ENCODE data around the gene LY6G6C.

LY6G6C gene

DNA sequence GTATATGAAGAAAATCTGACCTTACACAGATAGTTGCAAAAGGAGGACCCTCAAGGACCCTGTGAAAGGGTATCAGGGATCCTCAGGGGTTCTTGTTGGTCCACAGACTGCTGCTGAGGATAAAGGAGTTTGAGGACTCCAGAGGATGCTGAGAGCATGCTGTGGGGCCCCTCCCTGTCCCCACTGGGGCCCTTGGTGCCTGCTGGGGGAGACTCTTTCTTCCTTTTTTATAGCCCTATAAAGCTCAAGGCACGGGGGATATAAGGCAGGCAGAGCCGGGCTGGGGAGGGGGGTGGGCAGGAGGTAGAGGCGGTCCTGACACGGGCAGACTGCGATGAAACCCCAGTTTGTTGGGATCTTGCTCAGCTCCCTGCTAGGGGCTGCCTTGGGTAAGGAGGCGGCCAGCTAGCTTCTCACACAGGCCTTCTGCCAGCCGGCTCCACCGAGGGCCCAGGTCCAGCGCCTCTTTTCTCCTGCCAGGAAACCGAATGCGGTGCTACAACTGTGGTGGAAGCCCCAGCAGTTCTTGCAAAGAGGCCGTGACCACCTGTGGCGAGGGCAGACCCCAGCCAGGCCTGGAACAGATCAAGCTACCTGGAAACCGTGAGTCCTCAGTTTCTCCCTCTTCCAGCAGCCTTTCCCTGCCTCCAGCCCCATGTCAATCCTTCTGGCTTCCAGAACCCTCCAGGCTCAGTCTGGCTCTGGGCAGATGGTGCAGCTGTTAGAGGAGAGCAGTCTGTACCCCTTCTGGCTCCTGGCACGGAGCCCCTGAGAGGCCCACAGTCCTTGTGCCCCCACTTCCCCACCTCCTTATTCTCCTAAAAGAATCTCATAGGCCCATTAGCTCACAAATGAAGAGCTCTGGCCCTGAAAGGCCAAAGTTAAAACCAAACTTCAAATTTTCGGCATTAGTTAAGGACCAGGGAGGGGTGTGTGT is 6.3 kb downstream of the LY6G6C start, which contains the start of gene LY6G6D (continued):
- TF ChIP-seq SCRT2 (tag by site-specific recombination; IDR thresholded peaks at IDR 0.05) (peak; percentile 80), ZNF341 (tag by site-specific recombination; IDR thresholded peaks at IDR 0.05; ENCODE audit: low read depth) (peak; percentile 19; the same call in 1 of the 2 replicates), ZNF335 (tag by site-specific recombination; conservative IDR thresholded peaks at IDR 0.05) (peak; percentile 78), IKZF3 (tag by site-specific recombination; IDR thresholded peaks at IDR 0.05) (0 out of 2 replicates have a peak, but pooled peaks have one; percentile 11)
- TF ChIP-seq, protein P1, sequence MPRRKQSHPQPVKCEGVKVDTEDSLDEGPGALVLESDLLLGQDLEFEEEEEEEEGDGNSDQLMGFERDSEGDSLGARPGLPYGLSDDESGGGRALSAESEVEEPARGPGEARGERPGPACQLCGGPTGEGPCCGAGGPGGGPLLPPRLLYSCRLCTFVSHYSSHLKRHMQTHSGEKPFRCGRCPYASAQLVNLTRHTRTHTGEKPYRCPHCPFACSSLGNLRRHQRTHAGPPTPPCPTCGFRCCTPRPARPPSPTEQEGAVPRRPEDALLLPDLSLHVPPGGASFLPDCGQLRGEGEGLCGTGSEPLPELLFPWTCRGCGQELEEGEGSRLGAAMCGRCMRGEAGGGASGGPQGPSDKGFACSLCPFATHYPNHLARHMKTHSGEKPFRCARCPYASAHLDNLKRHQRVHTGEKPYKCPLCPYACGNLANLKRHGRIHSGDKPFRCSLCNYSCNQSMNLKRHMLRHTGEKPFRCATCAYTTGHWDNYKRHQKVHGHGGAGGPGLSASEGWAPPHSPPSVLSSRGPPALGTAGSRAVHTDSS (tag by site-specific recombination; IDR thresholded peaks at IDR 0.05), result no peak
- TF ChIP-seq, protein P2, sequence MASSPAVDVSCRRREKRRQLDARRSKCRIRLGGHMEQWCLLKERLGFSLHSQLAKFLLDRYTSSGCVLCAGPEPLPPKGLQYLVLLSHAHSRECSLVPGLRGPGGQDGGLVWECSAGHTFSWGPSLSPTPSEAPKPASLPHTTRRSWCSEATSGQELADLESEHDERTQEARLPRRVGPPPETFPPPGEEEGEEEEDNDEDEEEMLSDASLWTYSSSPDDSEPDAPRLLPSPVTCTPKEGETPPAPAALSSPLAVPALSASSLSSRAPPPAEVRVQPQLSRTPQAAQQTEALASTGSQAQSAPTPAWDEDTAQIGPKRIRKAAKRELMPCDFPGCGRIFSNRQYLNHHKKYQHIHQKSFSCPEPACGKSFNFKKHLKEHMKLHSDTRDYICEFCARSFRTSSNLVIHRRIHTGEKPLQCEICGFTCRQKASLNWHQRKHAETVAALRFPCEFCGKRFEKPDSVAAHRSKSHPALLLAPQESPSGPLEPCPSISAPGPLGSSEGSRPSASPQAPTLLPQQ (tag by site-specific recombination; IDR thresholded peaks at IDR 0.05), result peak; percentile 40; the same call in 1 of the 2 replicates
- TF ChIP-seq, protein P3, sequence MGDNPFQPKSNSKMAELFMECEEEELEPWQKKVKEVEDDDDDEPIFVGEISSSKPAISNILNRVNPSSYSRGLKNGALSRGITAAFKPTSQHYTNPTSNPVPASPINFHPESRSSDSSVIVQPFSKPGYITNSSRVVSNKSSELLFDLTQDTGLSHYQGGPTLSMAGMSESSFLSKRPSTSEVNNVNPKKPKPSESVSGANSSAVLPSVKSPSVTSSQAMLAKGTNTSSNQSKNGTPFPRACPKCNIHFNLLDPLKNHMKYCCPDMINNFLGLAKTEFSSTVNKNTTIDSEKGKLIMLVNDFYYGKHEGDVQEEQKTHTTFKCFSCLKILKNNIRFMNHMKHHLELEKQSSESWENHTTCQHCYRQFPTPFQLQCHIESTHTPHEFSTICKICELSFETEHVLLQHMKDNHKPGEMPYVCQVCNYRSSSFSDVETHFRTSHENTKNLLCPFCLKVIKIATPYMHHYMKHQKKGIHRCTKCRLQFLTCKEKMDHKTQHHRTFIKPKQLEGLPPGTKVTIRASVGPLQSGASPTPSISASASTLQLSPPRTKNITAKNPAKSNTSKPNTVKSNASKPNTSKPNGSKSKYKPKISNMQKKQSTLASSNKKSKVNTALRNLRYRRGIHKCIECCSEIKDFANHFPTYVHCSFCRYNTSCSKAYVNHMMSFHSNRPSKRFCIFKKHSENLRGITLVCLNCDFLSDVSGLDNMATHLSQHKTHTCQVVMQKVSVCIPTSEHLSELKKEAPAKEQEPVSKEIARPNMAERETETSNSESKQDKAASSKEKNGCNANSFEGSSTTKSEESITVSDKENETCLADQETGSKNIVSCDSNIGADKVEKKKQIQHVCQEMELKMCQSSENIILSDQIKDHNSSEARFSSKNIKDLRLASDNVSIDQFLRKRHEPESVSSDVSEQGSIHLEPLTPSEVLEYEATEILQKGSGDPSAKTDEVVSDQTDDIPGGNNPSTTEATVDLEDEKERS (tag by site-specific recombination; IDR thresholded peaks at IDR 0.05), result no peak

DNA sequence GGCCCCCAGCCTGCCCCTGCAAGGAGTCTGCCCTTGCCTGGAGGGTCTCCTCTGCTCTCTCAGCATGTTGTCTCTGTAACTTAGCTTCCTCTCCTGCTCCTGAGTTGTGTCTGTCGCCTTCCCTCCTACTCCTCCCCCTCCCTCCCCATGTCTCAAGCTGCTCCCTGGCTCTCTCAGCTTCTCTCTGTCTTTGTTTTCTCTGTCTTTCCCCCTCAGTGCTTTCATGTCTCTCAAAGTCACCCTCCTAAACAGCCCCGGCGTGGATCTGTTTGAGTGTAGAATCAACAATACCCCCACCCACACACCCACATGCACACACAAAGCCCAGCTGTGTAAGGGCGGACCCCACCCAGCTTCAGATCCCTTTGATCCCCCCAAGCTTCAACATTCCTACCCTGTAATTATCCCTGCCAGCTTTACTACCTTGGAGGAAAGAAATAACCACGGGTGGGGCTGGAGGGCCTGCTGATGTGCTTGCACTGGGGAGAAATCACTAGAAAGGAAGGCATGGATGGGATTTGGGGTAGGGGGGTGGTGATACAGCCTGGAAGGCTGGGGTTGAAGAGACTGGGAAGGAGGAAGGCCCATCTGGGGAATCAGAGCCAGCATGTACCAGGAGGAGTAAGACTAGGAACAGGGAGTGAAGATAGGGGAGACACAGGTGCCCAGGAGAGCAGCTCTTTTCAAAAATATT is 7.4 kb downstream of the LY6G6C start:
- POLR2A ChIA-PET, result interaction anchor here (0.8 to 2.3 kb wide), 6 partner anchors 11 to 113 kb away, joined by 3 to 10 read pairs (median 4); partner anchors contain the start of genes ABHD16A, HSPA1B and MSH5
- no peaks in the 10 kb centered on the region for H3K9me3 ChIP-seq (ENCODE audit: control insufficient read depth, insufficient read depth, low read depth, low read length)
- H3K36me3 ChIP-seq (ENCODE audit: control insufficient read depth in 2 of 2, insufficient read depth in 1 of 2, low read length in 2 of 2), result no peaks in the 10 kb centered on the region
- CTCF ChIA-PET, result interaction anchor here (0.6 to 1.5 kb wide), 6 partner anchors 10 to 1180 kb away, joined by 3 to 8 read pairs (median 4); no protein-coding TSS in a partner anchor
- peaks cover 4% of the 10 kb centered on the region for H3K4me1 ChIP-seq (ENCODE audit: control insufficient read depth, insufficient read depth, low read length)
- no peak overlapping the region for H3K4me3 ChIP-seq (ENCODE audit: low read depth, low read length)
- H3K27ac ChIP-seq (ENCODE audit: extremely low read depth, low read depth, low read length), result peak overlapping the region; percentile 46
- TF ChIP-seq TCF7L2 (IDR thresholded peaks at IDR 0.05; ENCODE audit: borderline replicate concordance, low read depth, low read length) (peak; percentile 67; the same call in 1 of the 2 replicates), ZNF658 (tag by site-specific recombination; IDR thresholded peaks at IDR 0.05) (no peak), ZIC2 (tag by site-specific recombination; IDR thresholded peaks at IDR 0.05) (peak; percentile 99), PRDM1 (tag by site-specific recombination; IDR thresholded peaks at IDR 0.05) (peak; percentile 89), KLF7 (tag by site-specific recombination; IDR thresholded peaks at IDR 0.05; ENCODE audit: borderline replicate concordance) (0 out of 2 replicates have a peak, but pooled peaks have one; percentile 37), ZNF341 (tag by site-specific recombination; IDR thresholded peaks at IDR 0.05; ENCODE audit: low read depth) (peak; percentile 73), ZNF530 (tag by site-specific recombination; IDR thresholded peaks at IDR 0.05; ENCODE audit: low read depth) (no peak), BCL11B (tag by site-specific recombination; IDR thresholded peaks at IDR 0.05; ENCODE audit: low read depth) (0 out of 2 replicates have a peak, but pooled peaks have one; percentile 7), ZBTB17 (tag by site-specific recombination; IDR thresholded peaks at IDR 0.05) (peak; percentile 48), IKZF3 (tag by site-specific recombination; IDR thresholded peaks at IDR 0.05) (peak; percentile 11; the same call in 1 of the 2 replicates), ZBTB20 (tag by site-specific recombination; IDR thresholded peaks at IDR 0.05) (peak; percentile 26; the same call in 1 of the 2 replicates), ZBTB8A (tag by site-specific recombination; IDR thresholded peaks at IDR 0.05) (no peak), GLIS1 (tag by site-specific recombination; IDR thresholded peaks at IDR 0.05) (peak; percentile 91), ZNF600 (tag by site-specific recombination; IDR thresholded peaks at IDR 0.05) (peak; percentile 39; the same call in 1 of the 2 replicates), ZNF157 (tag by site-specific recombination; IDR thresholded peaks at IDR 0.05) (no peak)
- TF ChIP-seq, protein P4, sequence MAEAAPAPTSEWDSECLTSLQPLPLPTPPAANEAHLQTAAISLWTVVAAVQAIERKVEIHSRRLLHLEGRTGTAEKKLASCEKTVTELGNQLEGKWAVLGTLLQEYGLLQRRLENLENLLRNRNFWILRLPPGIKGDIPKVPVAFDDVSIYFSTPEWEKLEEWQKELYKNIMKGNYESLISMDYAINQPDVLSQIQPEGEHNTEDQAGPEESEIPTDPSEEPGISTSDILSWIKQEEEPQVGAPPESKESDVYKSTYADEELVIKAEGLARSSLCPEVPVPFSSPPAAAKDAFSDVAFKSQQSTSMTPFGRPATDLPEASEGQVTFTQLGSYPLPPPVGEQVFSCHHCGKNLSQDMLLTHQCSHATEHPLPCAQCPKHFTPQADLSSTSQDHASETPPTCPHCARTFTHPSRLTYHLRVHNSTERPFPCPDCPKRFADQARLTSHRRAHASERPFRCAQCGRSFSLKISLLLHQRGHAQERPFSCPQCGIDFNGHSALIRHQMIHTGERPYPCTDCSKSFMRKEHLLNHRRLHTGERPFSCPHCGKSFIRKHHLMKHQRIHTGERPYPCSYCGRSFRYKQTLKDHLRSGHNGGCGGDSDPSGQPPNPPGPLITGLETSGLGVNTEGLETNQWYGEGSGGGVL (tag by site-specific recombination; IDR thresholded peaks at IDR 0.05), result peak; percentile 98
- TF ChIP-seq, protein P2 (tag by site-specific recombination; IDR thresholded peaks at IDR 0.05), result peak; percentile 74; the same call in 1 of the 2 replicates
- TF ChIP-seq, protein P5, sequence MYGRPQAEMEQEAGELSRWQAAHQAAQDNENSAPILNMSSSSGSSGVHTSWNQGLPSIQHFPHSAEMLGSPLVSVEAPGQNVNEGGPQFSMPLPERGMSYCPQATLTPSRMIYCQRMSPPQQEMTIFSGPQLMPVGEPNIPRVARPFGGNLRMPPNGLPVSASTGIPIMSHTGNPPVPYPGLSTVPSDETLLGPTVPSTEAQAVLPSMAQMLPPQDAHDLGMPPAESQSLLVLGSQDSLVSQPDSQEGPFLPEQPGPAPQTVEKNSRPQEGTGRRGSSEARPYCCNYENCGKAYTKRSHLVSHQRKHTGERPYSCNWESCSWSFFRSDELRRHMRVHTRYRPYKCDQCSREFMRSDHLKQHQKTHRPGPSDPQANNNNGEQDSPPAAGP (tag by site-specific recombination; IDR thresholded peaks at IDR 0.05), result peak; percentile 96
